HCT116 (cell line): ENCODE results near the gene NLRP5. TPM values are rescaled to one million over a fixed set of nuclear protein-coding genes. Genes with fewer than 3 reads are reported as not detected.
"Not testable (repeated sequence)": the region's sequence is repeated elsewhere in the genome, so short reads cannot be mapped to it uniquely, and the experiment has no call there.

Source experiments
- ATAC-seq: fragments of 200-7000 bp; cut with Tn5 transposase; 2 replicates; pipeline ENCODE4 v1.9.1; 2020; ENCODE audit warnings: mild to moderate bottlenecking, moderate library complexity
- BruUV-seq: library from RNA; stranded (reverse); fragments of 400-500 nt; replicated peaks from 2 replicates; lab custom pipeline; 2021; lab: Mats Ljungman, UMichigan
- CTCF ChIA-PET: fragments of 300-600 bp; sonication (Branson Sonifier 250); formaldehyde crosslinking; loops from one replicate; lab custom pipeline; 2021; ENCODE audit warnings: antibody characterized with exemption; lab: Charles Lee
- POLR2A ChIA-PET: fragments of 300-600, 350-600 bp; sonication (Branson Sonifier 250); formaldehyde crosslinking; loops from one replicate; lab custom pipeline; 2021; ENCODE audit warnings: antibody characterized with exemption; lab: Charles Lee
- RAD21 ChIA-PET, 2 experiments: fragments of 300-600 bp; sonication (Branson Sonifier 250); formaldehyde crosslinking; loops; one replicate each; lab custom pipeline; 2023; ENCODE audit warnings: low total read pairs in 2 of 2; ENCODE audit not compliant: uncharacterized antibody in 2 of 2, unreplicated experiment in 2 of 2, low non-redundant PET in 1 of 2; lab: Charles Lee
- DNase-seq: peaks from one replicate; pipeline ENCODE4 v3.0.0-alpha.2; 2010; ENCODE audit warnings: low read depth, low spot score
- H2AFZ ChIP-seq: fragments of 200-600 bp; shearing (Covaris generic), sonication (generic); 2 replicates; pipeline ENCODE4 v1.6.1; 2017; ENCODE audit warnings: low read depth, mixed run types, mixed read lengths, antibody characterized with exemption, low read length; ENCODE audit not compliant: poor library complexity, severe bottlenecking
- H3K27ac ChIP-seq: 2 replicates; pipeline ENCODE4 v1.5.1; 2012; ENCODE audit warnings: low read depth, low read length
- H3K27me3 ChIP-seq: fragments of 200-600 bp; sonication (generic); 2 replicates; pipeline ENCODE4 v1.6.1; 2016; ENCODE audit warnings: mixed run types, low read length, mixed read lengths; ENCODE audit not compliant: insufficient read depth
- H3K36me3 ChIP-seq, 2 experiments: fragments of 200-500 bp in 1 of 2; fragments of 200-600 bp in 1 of 2; sonication (Bioruptor generic) in 1 of 2; sonication (generic) in 1 of 2; 2 replicates each; pipeline versions ENCODE4 v1.5.1 to v1.6.1; 2014 to 2016; ENCODE audit warnings: low read length in 2 of 2, inconsistent platforms in 1 of 2, mixed read lengths in 1 of 2, mixed run types in 1 of 2; ENCODE audit not compliant: insufficient read depth in 2 of 2, control insufficient read depth in 1 of 2
- H3K4me1 ChIP-seq, 2 experiments: fragments of 200-600 bp in 1 of 2; sonication (generic) in 1 of 2; 2 replicates each; pipeline versions ENCODE4 v1.5.1 to v1.6.1; 2012 to 2017; ENCODE audit warnings: low read length in 2 of 2, inconsistent platforms in 1 of 2, mild to moderate bottlenecking in 1 of 2, mixed read lengths in 1 of 2, mixed run types in 1 of 2, moderate library complexity in 1 of 2; ENCODE audit not compliant: insufficient read depth in 2 of 2, control insufficient read depth in 1 of 2
- H3K4me2 ChIP-seq: fragments of 200-600 bp; sonication (generic); 2 replicates; pipeline ENCODE4 v1.6.1; 2017; ENCODE audit warnings: mixed run types, low read length, mixed read lengths
- H3K4me3 ChIP-seq, 2 experiments: fragments of 200-600 bp in 1 of 2; sonication (generic) in 1 of 2; replicated peaks in 1 of 2; 2 replicates each; pipeline ENCODE4 v1.5.1; 2011 to 2016; ENCODE audit warnings: low read length in 2 of 2, control low read depth in 1 of 2, low read depth in 1 of 2, mild to moderate bottlenecking in 1 of 2, mixed read lengths in 1 of 2, mixed run types in 1 of 2
- H3K79me2 ChIP-seq: fragments of 200-600 bp; sonication (generic); 2 replicates; pipeline ENCODE4 v1.6.1; 2017; ENCODE audit warnings: mild to moderate bottlenecking, mixed run types, low read length, moderate library complexity, mixed read lengths; ENCODE audit not compliant: insufficient read depth
- H3K9ac ChIP-seq: fragments of 200-600 bp; sonication (generic); 2 replicates; pipeline ENCODE4 v1.6.1; 2016; ENCODE audit warnings: low read length, mixed read lengths
- H3K9me2 ChIP-seq: fragments of 200-600 bp; sonication (generic), shearing (Covaris generic); 2 replicates; pipeline ENCODE4 v1.6.1; 2017; ENCODE audit warnings: mixed run types, mild to moderate bottlenecking, moderate library complexity; ENCODE audit not compliant: insufficient read depth
- H3K9me3 ChIP-seq, 2 experiments: fragments of 200-500 bp in 1 of 2; fragments of 200-600 bp in 1 of 2; sonication (Bioruptor generic) in 1 of 2; sonication (generic) in 1 of 2; 2 replicates each; pipeline ENCODE4 v1.6.1; 2014 to 2017; ENCODE audit warnings: low read length in 2 of 2, mixed read lengths in 2 of 2, inconsistent platforms in 1 of 2, low read depth in 1 of 2, mild to moderate bottlenecking in 1 of 2, mixed run types in 1 of 2, moderate library complexity in 1 of 2; ENCODE audit not compliant: control insufficient read depth in 1 of 2, insufficient read depth in 1 of 2
- H4K20me1 ChIP-seq: fragments of 200-600 bp; sonication (generic), shearing (Covaris generic); 2 replicates; pipeline ENCODE4 v1.6.1; 2017; ENCODE audit warnings: mixed run types, mild to moderate bottlenecking, moderate library complexity; ENCODE audit not compliant: insufficient read depth
- intact Hi-C: fragments of 100-400 bp; cut with micrococcal nuclease; formaldehyde crosslinking; loops from 2 replicates; pipeline ENCODE4 v1.10.0; 2022
- total RNA-seq: library from RNA; stranded (reverse); gene quantifications from one replicate; pipeline ENCODE4 v1.2.1, GENCODE V29; 2021; ENCODE audit not compliant: unreplicated experiment
- TF ChIP-seq, protein P1 (sequence below): IDR thresholded peaks from 2 replicates; pipeline ENCODE4 v1.6.1; 2012; ENCODE audit warnings: low read depth

NLRP5 gene
- total RNA-seq, 1 experiment from 2014 or later = 0.30 TPM

DNA sequence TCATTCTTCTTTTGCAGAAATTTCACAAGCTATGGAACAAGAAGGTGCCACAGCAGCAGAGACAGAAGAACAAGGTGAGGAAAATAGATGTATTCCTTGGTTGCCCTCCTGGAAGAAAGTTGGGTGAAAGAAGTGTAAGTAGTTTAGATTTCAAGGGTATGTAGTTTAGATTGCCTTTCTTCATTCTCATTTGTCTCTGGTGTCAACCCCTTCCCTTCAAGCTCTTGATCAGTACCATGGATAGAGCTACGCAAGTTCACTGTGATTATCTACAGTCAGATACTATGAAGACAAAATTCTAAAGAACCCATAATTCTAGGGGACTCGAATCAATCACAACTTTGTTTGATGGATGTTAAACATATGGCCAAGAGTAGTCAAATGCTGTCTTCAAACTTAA, 32.8 kb downstream of the NLRP5 start:
- TF ChIP-seq, protein P1, sequence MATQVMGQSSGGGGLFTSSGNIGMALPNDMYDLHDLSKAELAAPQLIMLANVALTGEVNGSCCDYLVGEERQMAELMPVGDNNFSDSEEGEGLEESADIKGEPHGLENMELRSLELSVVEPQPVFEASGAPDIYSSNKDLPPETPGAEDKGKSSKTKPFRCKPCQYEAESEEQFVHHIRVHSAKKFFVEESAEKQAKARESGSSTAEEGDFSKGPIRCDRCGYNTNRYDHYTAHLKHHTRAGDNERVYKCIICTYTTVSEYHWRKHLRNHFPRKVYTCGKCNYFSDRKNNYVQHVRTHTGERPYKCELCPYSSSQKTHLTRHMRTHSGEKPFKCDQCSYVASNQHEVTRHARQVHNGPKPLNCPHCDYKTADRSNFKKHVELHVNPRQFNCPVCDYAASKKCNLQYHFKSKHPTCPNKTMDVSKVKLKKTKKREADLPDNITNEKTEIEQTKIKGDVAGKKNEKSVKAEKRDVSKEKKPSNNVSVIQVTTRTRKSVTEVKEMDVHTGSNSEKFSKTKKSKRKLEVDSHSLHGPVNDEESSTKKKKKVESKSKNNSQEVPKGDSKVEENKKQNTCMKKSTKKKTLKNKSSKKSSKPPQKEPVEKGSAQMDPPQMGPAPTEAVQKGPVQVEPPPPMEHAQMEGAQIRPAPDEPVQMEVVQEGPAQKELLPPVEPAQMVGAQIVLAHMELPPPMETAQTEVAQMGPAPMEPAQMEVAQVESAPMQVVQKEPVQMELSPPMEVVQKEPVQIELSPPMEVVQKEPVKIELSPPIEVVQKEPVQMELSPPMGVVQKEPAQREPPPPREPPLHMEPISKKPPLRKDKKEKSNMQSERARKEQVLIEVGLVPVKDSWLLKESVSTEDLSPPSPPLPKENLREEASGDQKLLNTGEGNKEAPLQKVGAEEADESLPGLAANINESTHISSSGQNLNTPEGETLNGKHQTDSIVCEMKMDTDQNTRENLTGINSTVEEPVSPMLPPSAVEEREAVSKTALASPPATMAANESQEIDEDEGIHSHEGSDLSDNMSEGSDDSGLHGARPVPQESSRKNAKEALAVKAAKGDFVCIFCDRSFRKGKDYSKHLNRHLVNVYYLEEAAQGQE = peak; percentile 34; the same call in 1 of the 2 replicates
- TF ChIP-seq, all 23 proteins: peak for 1; not testable (repeated sequence) for 22
- ATAC-seq, RAD21 ChIA-PET, H3K9me3 ChIP-seq, H3K4me2 ChIP-seq, DNase-seq, H3K27ac ChIP-seq, H3K9me2 ChIP-seq, H2AFZ ChIP-seq, BruUV-seq, CTCF ChIA-PET, H3K36me3 ChIP-seq, H3K4me1 ChIP-seq, H3K27me3 ChIP-seq, H3K79me2 ChIP-seq, POLR2A ChIA-PET, intact Hi-C loops, H4K20me1 ChIP-seq, H3K4me3 ChIP-seq, H3K9ac ChIP-seq: not testable (repeated sequence)

DNA sequence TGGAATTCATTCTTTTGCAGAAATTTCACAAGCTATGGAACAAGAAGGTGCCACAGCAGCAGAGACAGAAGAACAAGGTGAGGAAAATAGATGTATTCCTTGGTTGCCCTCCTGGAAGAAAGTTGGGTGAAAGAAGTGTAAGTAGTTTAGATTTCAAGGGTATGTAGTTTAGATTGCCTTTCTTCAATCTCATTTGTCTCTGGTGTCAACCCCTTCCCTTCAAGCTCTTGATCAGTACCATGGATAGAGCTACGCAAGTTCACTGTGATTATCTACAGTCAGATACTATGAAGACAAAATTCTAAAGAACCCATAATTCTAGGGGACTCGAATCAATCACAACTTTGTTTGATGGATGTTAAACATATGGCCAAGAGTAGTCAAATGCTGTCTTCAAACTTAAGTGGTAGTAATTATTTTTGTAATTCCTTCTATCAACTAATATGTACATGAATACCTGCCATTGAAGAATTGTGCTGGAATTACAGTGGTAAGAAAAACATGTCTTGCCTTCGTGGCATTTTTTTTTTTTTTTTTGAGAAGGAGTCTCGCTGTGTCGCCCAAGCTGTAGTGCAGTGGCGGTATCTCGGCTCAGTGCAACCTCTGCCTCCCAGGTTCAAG, 33.9 kb downstream of the NLRP5 start:
- H2AFZ ChIP-seq, H3K9me3 ChIP-seq, RAD21 ChIA-PET, DNase-seq, intact Hi-C loops, H4K20me1 ChIP-seq, H3K4me1 ChIP-seq, H3K4me2 ChIP-seq, H3K79me2 ChIP-seq, BruUV-seq, H3K9ac ChIP-seq, H3K27ac ChIP-seq, H3K4me3 ChIP-seq, ATAC-seq, CTCF ChIA-PET, POLR2A ChIA-PET, H3K36me3 ChIP-seq, H3K9me2 ChIP-seq, H3K27me3 ChIP-seq: not testable (repeated sequence)
- TF ChIP-seq, protein P1 = peak; percentile 30
